Measurements from ENCODE around the gene RGL1.

The RGL1 gene

GRCh38 chr1:183870351-183871077, 65.6 kb downstream of the RGL1 start:
- DNase-seq, result no peak

- no peak for DNase-seq
Observed at GRCh38 chr1:183871142-183871541, 66.2 kb downstream of the RGL1 start.

- DNase-seq, result no peak
Observed at GRCh38 chr1:183871601-183872000, 66.7 kb downstream of the RGL1 start.

GRCh38 chr1:183872403-183872802, 67.5 kb downstream of the RGL1 start:
- no peak for DNase-seq

- DNase-seq, result no peak
Observed at GRCh38 chr1:183873642-183874041, 68.7 kb downstream of the RGL1 start.

- DNase-seq, result no peak
Observed at GRCh38 chr1:183876309-183876708, 71.4 kb downstream of the RGL1 start.

- no peak for DNase-seq
Observed at GRCh38 chr1:183877053-183877720, 72.3 kb downstream of the RGL1 start.

- DNase-seq, result no peak
Observed at GRCh38 chr1:183879494-183879893, 74.6 kb downstream of the RGL1 start.

- no peak for DNase-seq
Observed at GRCh38 chr1:183879966-183880365, 75.0 kb downstream of the RGL1 start.

GRCh38 chr1:183880531-183881243, 75.8 kb downstream of the RGL1 start:
- DNase-seq, result no peak

- no peak for DNase-seq
Observed at GRCh38 chr1:183881387-183882131, 76.6 kb downstream of the RGL1 start.

- no peak for DNase-seq
Observed at GRCh38 chr1:183882335-183883167, 77.6 kb downstream of the RGL1 start.

- no peak for DNase-seq
Observed at GRCh38 chr1:183883623-183884022, 78.7 kb downstream of the RGL1 start.

GRCh38 chr1:183884526-183884925, 79.6 kb downstream of the RGL1 start:
- no peak for DNase-seq

GRCh38 chr1:183885142-183885735, 80.3 kb downstream of the RGL1 start:
- no peak for DNase-seq

GRCh38 chr1:183886083-183886828, 81.3 kb downstream of the RGL1 start:
- DNase-seq, result no peak

- DNase-seq, result no peak
Observed at GRCh38 chr1:183886853-183887252, 81.9 kb downstream of the RGL1 start.

- DNase-seq, result no peak
Observed at GRCh38 chr1:183887826-183888819, 83.2 kb downstream of the RGL1 start.

- DNase-seq, result no peak
Observed at GRCh38 chr1:183889095-183889494, 84.2 kb downstream of the RGL1 start.

Measured in NCI-H2107 (cell line).